Stimulated activated CD4-positive, alpha-beta T cell treated with anti-CD3 and anti-CD28 coated beads, Interleukin-1b, Interleukin-23, amount 100 ng/mL, for 1 hour (primary cell): ENCODE results near the gene IL36A.

ENCODE experiments used
- DNase-seq, 2 donors: peaks; one replicate each; pipeline ENCODE4 v3.0.0-alpha.2; 2020; ENCODE audit warnings: low read depth in 2 of 2

The IL36A gene

GRCh38 chr2:113007250-113007649 lies 2.0 kb downstream of the IL36A start:
- DNase-seq: no peak

- no peak for DNase-seq
These were observed 4.4 kb downstream of the IL36A start for GRCh38 chr2:113009622-113010021.

GRCh38 chr2:113010088-113010487 lies 4.8 kb downstream of the IL36A start:
- no peak for DNase-seq

- DNase-seq: no peak
These were observed 5.8 kb downstream of the IL36A start for GRCh38 chr2:113011108-113011507.

GRCh38 chr2:113012436-113013335 lies 7.4 kb downstream of the IL36A start:
- DNase-seq: no peak

GRCh38 chr2:113013336-113013661 lies 8.0 kb downstream of the IL36A start:
- no peak for DNase-seq

- no peak for DNase-seq
These were observed 8.8 kb downstream of the IL36A start for GRCh38 chr2:113014067-113014466.

GRCh38 chr2:113015042-113015441 lies 9.8 kb downstream of the IL36A start:
- DNase-seq: no peak

GRCh38 chr2:113015655-113016054 lies 10.4 kb downstream of the IL36A start:
- DNase-seq: no peak

- no peak for DNase-seq
These were observed 13.2 kb downstream of the IL36A start for GRCh38 chr2:113018509-113018908.

- DNase-seq: no peak
These were observed 16.1 kb downstream of the IL36A start for GRCh38 chr2:113021312-113021711.

- no peak for DNase-seq
These were observed 19.5 kb downstream of the IL36A start for GRCh38 chr2:113024764-113025163.

- no peak for DNase-seq
These were observed 20.5 kb downstream of the IL36A start for GRCh38 chr2:113025737-113026136.

GRCh38 chr2:113027691-113028090 lies 22.4 kb downstream of the IL36A start:
- no peak for DNase-seq

- no peak for DNase-seq
These were observed 22.9 kb downstream of the IL36A start for GRCh38 chr2:113028112-113028511.

GRCh38 chr2:113032737-113033136 lies 27.5 kb downstream of the IL36A start:
- no peak for DNase-seq

- DNase-seq: no peak
These were observed 28.8 kb downstream of the IL36A start for GRCh38 chr2:113034016-113034415.

- no peak for DNase-seq
These were observed 31.5 kb downstream of the IL36A start for GRCh38 chr2:113036763-113037162.

- DNase-seq: no peak
These were observed 33.0 kb downstream of the IL36A start for GRCh38 chr2:113038291-113038690.

- no peak for DNase-seq
These were observed 33.9 kb downstream of the IL36A start for GRCh38 chr2:113039158-113039557.

- no peak for DNase-seq
These were observed 34.5 kb downstream of the IL36A start for GRCh38 chr2:113039719-113040118.

GRCh38 chr2:113041871-113042270 lies 36.6 kb downstream of the IL36A start:
- DNase-seq: no peak

- DNase-seq: no peak
These were observed 41.2 kb downstream of the IL36A start for GRCh38 chr2:113046465-113046864.
